ENCODE data around the gene CYTH4. TPM values are rescaled to one million over a fixed set of nuclear protein-coding genes. Genes with fewer than 3 reads are reported as not detected.

Gene CYTH4
- total RNA-seq, 2 donors from 2014 or later, result 3.0 to 7.4 TPM

DNA sequence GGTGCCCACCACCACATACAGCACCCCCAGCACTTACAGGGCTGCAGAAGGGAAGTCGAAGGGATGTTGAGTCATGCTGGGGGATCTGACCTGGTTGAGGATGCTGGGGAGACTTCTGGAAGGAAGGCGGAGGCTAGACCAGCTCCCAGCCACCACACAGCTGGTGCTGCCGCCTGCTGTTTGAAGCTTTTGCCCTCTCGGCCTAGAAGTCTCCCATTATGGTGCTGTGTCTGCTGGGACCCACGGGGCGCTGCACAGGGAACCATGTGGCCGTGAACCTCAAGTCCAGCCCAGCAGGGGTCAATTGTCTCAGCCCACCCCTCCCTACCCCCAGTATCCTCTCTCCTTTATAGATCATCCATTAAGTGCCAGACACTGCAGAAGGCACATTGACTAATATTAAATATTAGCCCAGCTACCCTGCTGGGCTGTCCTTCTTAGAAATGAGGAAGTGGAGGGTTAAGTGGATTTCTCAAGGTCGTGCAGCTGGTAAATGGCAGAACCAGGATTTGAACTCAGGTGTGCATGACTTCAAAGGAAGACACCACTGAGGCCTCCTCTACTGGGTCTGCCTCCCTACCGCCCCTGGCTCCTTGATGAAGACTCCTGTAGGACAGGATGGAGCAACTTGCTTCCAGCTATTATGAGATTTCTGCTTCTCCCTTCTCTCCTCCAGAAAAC lies 49.7 kb downstream of the CYTH4 start:
- Histone ChIP-seq H3K27ac (no peak overlapping the region), H3K27me3 (peaks cover 48% of the 10 kb centered on the region), H3K4me3 (no peak overlapping the region), H3K9me3 (no peaks in the 10 kb centered on the region), H3K9ac (ENCODE audit: low read depth in 2 of 2, low read length in 2 of 2) (no peak overlapping the region), H3K36me3 (no peaks in the 10 kb centered on the region), H3K4me1 (no peaks in the 10 kb centered on the region)
- TF ChIP-seq CTCF (IDR thresholded peaks at IDR 0.05), result no peak
- intact Hi-C loops (cut with DNase I), result no loop called here
- no peak for DNase-seq

DNA sequence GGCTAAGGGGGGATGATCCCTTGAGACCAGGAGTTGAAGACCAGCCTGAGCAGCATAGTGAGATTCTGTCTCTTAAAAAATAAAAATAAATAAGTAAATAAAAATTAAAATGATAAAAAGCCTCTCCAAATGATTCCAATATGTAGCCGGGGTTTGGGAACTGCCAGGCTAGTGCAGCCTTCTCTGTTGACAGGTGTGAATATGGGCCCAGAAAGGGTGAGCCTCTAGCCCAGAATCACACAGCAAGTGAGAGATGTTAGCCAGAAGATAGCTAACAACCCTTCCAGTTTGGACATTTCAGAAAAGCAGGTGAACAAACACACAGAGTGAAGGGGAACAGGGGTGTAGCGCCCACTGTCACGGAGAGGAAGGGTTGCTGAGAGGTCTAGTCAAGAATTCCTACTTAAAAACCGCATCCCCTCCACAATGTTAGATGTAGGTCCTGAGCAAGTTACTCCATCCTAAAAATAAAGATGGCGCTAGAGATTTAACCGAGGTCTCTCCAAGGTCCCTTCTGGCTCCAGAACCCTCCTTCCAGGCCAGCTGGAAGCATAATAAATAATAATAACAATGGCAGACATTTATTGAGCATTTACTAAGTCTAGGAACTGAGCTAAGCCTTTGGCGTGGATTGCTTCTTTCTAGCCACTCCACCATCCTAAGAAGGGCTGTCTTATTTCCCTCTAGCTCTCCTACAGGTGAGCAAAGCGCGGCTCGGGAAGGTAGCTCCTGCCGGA lies 51.6 kb downstream of the CYTH4 start:
- H3K9ac ChIP-seq (ENCODE audit: low read depth in 2 of 2, low read length in 2 of 2), result no peak overlapping the region
- TF ChIP-seq CTCF (IDR thresholded peaks at IDR 0.05), result no peak
- peaks cover 48% of the 10 kb centered on the region for H3K27me3 ChIP-seq
- no peaks in the 10 kb centered on the region for H3K36me3 ChIP-seq
- H3K9me3 ChIP-seq, result no peaks in the 10 kb centered on the region
- no peak for DNase-seq
- intact Hi-C loops (cut with DNase I), result no loop called here
- no peak overlapping the region for H3K4me3 ChIP-seq
- no peaks in the 10 kb centered on the region for H3K4me1 ChIP-seq
- H3K27ac ChIP-seq, result no peak overlapping the region

DNA sequence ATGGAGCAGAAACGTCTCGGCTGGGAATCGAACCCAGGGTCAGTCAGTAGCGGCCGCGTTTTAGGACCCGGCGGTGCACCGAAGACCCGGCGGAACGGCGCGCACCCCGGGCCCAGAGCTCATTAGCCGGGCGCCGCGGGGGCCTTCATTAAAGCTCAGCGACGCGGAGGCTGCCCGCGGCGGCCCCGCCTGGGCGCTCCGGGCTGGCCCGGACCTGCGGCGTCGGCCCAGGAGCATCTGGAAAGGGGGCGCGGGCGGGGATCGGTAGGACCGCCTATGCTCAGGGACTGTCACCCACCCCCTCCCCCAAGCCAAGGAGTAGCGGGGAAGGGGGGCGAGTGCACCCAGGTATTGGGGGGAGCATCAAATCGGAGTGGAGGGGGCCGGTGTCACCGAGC lies 52.2 kb downstream of the CYTH4 start:
- no peak for DNase-seq
- intact Hi-C loops (cut with DNase I), result no loop called here
- no peaks in the 10 kb centered on the region for H3K9me3 ChIP-seq
- TF ChIP-seq CTCF (IDR thresholded peaks at IDR 0.05), result no peak
- peaks cover 48% of the 10 kb centered on the region for H3K27me3 ChIP-seq
- no peaks in the 10 kb centered on the region for H3K4me1 ChIP-seq
- H3K36me3 ChIP-seq, result no peaks in the 10 kb centered on the region
- no peak overlapping the region for H3K9ac ChIP-seq (ENCODE audit: low read depth in 2 of 2, low read length in 2 of 2)
- H3K4me3 ChIP-seq, result no peak overlapping the region
- no peak overlapping the region for H3K27ac ChIP-seq

DNA sequence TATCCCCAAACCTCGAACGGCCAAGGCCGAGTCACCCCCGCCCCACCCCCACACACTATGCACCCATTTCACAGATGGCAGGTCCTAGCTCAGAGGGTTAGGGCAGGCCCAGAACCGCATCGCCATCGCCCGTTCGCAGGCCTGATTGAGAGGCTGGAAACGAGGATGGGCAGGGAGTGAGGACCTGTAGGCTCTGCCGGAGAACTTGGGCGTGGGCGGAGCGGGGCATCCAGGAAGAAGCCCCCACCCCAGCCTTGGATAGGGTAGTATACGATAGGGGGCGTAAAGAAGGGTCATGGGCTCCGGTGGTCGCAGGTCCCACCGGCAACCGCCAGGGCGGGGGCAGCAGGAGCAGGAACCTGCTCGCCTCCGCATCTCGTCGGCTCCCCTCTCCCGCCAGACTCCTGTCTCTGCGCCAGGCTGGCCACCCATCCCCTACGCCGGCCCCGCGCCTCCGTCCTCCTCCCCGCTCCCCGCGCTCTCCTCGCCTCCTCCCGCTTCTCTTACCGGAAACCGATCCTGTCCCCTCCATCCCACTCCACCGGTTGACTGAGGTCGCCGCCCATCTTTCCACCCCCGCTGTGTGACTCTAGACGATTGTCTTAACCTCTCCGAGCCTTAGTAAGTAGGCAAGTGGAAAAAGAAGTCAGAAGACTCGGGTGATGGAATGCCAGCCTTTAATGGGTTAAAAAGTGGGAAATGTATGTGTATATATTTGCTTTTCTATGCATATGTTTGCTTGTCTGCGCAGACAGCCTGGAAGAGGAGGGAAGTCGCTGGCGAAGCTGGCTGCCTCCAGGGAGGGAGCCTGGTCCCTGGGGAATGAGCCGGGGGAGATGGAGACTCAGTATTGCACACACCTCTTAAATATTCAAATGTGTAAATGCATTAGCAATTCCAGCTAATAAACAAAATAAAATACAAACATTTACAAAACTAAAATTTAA lies 52.8 kb downstream of the CYTH4 start:
- Histone ChIP-seq H3K4me3 (no peak overlapping the region), H3K27ac (no peak overlapping the region), H3K36me3 (no peaks in the 10 kb centered on the region), H3K9ac (ENCODE audit: low read depth in 2 of 2, low read length in 2 of 2) (no peak overlapping the region), H3K9me3 (no peaks in the 10 kb centered on the region), H3K27me3 (peaks cover 48% of the 10 kb centered on the region), H3K4me1 (no peaks in the 10 kb centered on the region)
- no peak for TF ChIP-seq CTCF (IDR thresholded peaks at IDR 0.05)
- DNase-seq, result no peak
- intact Hi-C loops (cut with DNase I), result no loop called here

GRCh38 chr22:37335806-37336199 lies 53.5 kb downstream of the CYTH4 start:
- TF ChIP-seq CTCF (IDR thresholded peaks at IDR 0.05), result no peak
- H3K36me3 ChIP-seq, result no peaks in the 10 kb centered on the region
- H3K9ac ChIP-seq (ENCODE audit: low read depth in 2 of 2, low read length in 2 of 2), result no peak overlapping the region
- H3K4me1 ChIP-seq, result no peaks in the 10 kb centered on the region
- H3K27me3 ChIP-seq, result peaks cover 48% of the 10 kb centered on the region
- H3K4me3 ChIP-seq, result no peak overlapping the region
- intact Hi-C loops (cut with DNase I), result no loop called here
- H3K27ac ChIP-seq, result no peak overlapping the region
- no peaks in the 10 kb centered on the region for H3K9me3 ChIP-seq
- no peak for DNase-seq
